ENCODE data around the gene STXBP6.

Gene STXBP6

GRCh38 chr14:24870949-24871701, 178.8 kb downstream of the STXBP6 start:
- DNase-seq (ENCODE audit: low spot score), result no peak
- H3K27me3 ChIP-seq (ENCODE audit: insufficient read depth, poor library complexity, severe bottlenecking), result no peaks in the 10 kb centered on the region
- H3K4me1 ChIP-seq (ENCODE audit: insufficient read depth, poor library complexity, severe bottlenecking), result no peaks in the 10 kb centered on the region
- no peak for ATAC-seq (ENCODE audit: low read depth)
- H3K9me3 ChIP-seq (ENCODE audit: severe bottlenecking), result no peaks in the 10 kb centered on the region
- no peak for TF ChIP-seq CTCF (IDR thresholded peaks at IDR 0.05; ENCODE audit: poor library complexity, severe bottlenecking)
- H3K36me3 ChIP-seq (ENCODE audit: low read depth), result no peaks in the 10 kb centered on the region
- H3K27ac ChIP-seq (ENCODE audit: poor library complexity, severe bottlenecking), result no peak overlapping the region
- H3K4me3 ChIP-seq (ENCODE audit: severe bottlenecking), result no peak overlapping the region

GRCh38 chr14:24868389-24868788, 181.6 kb downstream of the STXBP6 start:
- no peak overlapping the region for H3K27ac ChIP-seq (ENCODE audit: poor library complexity, severe bottlenecking)
- H3K4me1 ChIP-seq (ENCODE audit: insufficient read depth, poor library complexity, severe bottlenecking), result no peaks in the 10 kb centered on the region
- H3K9me3 ChIP-seq (ENCODE audit: severe bottlenecking), result no peaks in the 10 kb centered on the region
- H3K4me3 ChIP-seq (ENCODE audit: severe bottlenecking), result no peak overlapping the region
- no peak for TF ChIP-seq CTCF (IDR thresholded peaks at IDR 0.05; ENCODE audit: poor library complexity, severe bottlenecking)
- no peaks in the 10 kb centered on the region for H3K36me3 ChIP-seq (ENCODE audit: low read depth)
- ATAC-seq (ENCODE audit: low read depth), result no peak
- peaks cover 4% of the 10 kb centered on the region for H3K27me3 ChIP-seq (ENCODE audit: insufficient read depth, poor library complexity, severe bottlenecking)
- no peak for DNase-seq (ENCODE audit: low spot score)

- no peaks in the 10 kb centered on the region for H3K4me1 ChIP-seq (ENCODE audit: insufficient read depth, poor library complexity, severe bottlenecking)
- no peak overlapping the region for H3K4me3 ChIP-seq (ENCODE audit: severe bottlenecking)
- no peak for TF ChIP-seq CTCF (IDR thresholded peaks at IDR 0.05; ENCODE audit: poor library complexity, severe bottlenecking)
- ATAC-seq (ENCODE audit: low read depth) (no peak), DNase-seq (ENCODE audit: low spot score) (no peak)
- no peaks in the 10 kb centered on the region for H3K9me3 ChIP-seq (ENCODE audit: severe bottlenecking)
- H3K27ac ChIP-seq (ENCODE audit: poor library complexity, severe bottlenecking), result no peak overlapping the region
- no peaks in the 10 kb centered on the region for H3K36me3 ChIP-seq (ENCODE audit: low read depth)
- peaks cover 4% of the 10 kb centered on the region for H3K27me3 ChIP-seq (ENCODE audit: insufficient read depth, poor library complexity, severe bottlenecking)
These were observed 183.8 kb downstream of the STXBP6 start for GRCh38 chr14:24866067-24866639.

GRCh38 chr14:24863968-24864684, 185.8 kb downstream of the STXBP6 start:
- TF ChIP-seq CTCF (IDR thresholded peaks at IDR 0.05; ENCODE audit: poor library complexity, severe bottlenecking), result no peak
- Histone ChIP-seq H3K27me3 (ENCODE audit: insufficient read depth, poor library complexity, severe bottlenecking) (peaks cover 4% of the 10 kb centered on the region), H3K4me3 (ENCODE audit: severe bottlenecking) (no peak overlapping the region), H3K27ac (ENCODE audit: poor library complexity, severe bottlenecking) (no peak overlapping the region), H3K36me3 (ENCODE audit: low read depth) (no peaks in the 10 kb centered on the region), H3K4me1 (ENCODE audit: insufficient read depth, poor library complexity, severe bottlenecking) (peaks cover 2% of the 10 kb centered on the region), H3K9me3 (ENCODE audit: severe bottlenecking) (no peaks in the 10 kb centered on the region)
- DNase-seq (ENCODE audit: low spot score) (no peak), ATAC-seq (ENCODE audit: low read depth) (no peak)
